RWPE1 (cell line): ENCODE measurements around the gene RNF144A.

ENCODE experiments used
- CTCF ChIA-PET: fragments of 350-600 bp; sonication (Branson Sonifier 250); formaldehyde crosslinking; extraction: SDS; loops from one replicate; lab custom pipeline; 2021; lab: Yijun Ruan, JAX
- POLR2A ChIA-PET: fragments of 400-600 bp; formaldehyde crosslinking; extraction: SDS; loops from one replicate; lab custom pipeline; 2020; ENCODE audit warnings: antibody characterized with exemption; ENCODE audit not compliant: low non-redundant PET; lab: Yijun Ruan, JAX
- DNase-seq: peaks from one replicate; pipeline ENCODE4 v3.0.0; 2012; ENCODE audit warnings: low spot score
- H3K27ac ChIP-seq: fragments of 450-650 bp; 2 replicates; pipeline ENCODE4 v1.5.1; 2017
- TF ChIP-seq, protein P1 (sequence below): fragments of 450-650 bp; conservative IDR thresholded peaks from 2 replicates; pipeline ENCODE4 v1.5.1; 2017; ENCODE audit warnings: low read depth, mild to moderate bottlenecking

Gene RNF144A

DNA sequence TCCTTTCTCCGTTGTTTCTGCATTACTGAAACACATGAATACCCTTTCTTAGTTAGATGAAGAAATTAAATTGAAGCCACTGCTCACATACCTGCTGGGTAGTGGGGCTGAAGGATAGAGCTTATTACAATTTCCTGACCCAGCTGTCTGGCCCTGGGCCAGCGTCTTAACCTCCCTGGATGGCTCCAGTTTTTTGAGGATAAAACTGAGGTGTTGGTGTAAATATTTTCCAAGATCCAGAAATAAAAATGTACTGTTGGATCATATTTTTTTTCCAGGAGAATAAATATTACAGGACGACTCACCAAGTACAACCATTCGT lies 3.5 kb downstream of the RNF144A start:
- H3K27ac ChIP-seq: no peak overlapping the region
- TF ChIP-seq, protein P1, sequence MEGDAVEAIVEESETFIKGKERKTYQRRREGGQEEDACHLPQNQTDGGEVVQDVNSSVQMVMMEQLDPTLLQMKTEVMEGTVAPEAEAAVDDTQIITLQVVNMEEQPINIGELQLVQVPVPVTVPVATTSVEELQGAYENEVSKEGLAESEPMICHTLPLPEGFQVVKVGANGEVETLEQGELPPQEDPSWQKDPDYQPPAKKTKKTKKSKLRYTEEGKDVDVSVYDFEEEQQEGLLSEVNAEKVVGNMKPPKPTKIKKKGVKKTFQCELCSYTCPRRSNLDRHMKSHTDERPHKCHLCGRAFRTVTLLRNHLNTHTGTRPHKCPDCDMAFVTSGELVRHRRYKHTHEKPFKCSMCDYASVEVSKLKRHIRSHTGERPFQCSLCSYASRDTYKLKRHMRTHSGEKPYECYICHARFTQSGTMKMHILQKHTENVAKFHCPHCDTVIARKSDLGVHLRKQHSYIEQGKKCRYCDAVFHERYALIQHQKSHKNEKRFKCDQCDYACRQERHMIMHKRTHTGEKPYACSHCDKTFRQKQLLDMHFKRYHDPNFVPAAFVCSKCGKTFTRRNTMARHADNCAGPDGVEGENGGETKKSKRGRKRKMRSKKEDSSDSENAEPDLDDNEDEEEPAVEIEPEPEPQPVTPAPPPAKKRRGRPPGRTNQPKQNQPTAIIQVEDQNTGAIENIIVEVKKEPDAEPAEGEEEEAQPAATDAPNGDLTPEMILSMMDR: no peak
- CTCF ChIA-PET: interaction anchor here (0.7 kb wide), 1 partner anchor 55 kb away, joined by 3 read pairs; the partner anchor contains the start of gene CMPK2
- POLR2A ChIA-PET: no interaction called here
- no peak for DNase-seq

DNA sequence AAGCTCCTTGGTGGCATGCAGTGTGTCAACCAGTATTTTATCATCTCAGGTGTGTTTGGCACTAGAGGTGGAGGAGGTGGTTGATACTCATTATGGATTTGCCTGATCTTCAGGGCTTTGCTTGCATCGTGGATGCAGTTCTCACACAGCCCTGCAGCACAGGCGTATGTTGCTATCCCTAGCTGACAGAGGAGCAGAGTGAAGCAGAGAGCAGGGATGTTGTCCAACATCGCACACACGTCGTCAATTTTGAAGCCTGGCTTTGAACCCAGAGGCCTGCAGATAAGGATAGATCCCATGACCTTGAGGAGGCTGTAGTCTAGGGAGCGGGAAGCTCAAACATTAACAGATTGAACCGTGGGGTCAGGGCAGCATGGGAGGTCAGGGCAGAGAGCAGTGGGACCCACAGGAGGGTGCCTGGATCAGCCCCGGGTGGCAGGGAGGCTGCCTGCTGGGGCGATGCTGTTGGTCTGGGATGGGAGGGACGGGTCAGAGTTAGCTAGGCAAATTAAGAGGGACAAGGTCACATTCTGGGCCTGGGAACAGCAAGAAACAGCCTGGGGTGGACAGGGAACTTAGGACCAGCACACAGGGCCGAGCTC lies 4.2 kb downstream of the RNF144A start:
- no peak for DNase-seq
- POLR2A ChIA-PET: no interaction called here
- TF ChIP-seq, protein P1: no peak
- H3K27ac ChIP-seq: no peak overlapping the region
- CTCF ChIA-PET: interaction anchor here (0.7 kb wide), 1 partner anchor 56 kb away, joined by 3 read pairs; the partner anchor contains the start of gene CMPK2

DNA sequence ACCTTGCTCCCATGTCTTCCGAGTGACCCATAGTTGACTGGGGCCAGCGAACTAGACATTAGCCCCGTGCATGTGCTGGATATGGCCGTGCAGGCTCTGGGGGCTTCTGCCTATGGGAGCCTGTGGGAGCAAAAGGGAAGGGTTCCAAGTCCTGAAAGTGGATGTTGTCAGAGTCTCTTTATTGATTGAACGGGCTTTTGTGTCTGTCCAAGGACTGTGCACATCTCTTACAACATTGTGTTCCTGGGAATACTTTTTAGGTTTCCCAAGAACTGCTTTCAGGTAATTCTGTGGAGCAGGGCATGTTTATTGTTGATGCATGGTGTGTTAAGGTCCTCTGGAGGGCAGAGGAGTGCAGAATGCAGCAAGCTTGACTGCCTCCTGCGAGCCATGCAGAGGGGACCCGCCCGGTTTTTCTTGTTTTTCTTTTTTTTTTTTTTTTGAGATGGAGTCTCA lies 5.0 kb downstream of the RNF144A start:
- H3K27ac ChIP-seq: no peak overlapping the region
- POLR2A ChIA-PET: no interaction called here
- TF ChIP-seq, protein P1: no peak
- CTCF ChIA-PET: interaction anchor here (0.6 kb wide), 1 partner anchor 118 kb away, joined by 3 read pairs; no protein-coding TSS in a partner anchor
- peak; percentile 42 for DNase-seq

DNA sequence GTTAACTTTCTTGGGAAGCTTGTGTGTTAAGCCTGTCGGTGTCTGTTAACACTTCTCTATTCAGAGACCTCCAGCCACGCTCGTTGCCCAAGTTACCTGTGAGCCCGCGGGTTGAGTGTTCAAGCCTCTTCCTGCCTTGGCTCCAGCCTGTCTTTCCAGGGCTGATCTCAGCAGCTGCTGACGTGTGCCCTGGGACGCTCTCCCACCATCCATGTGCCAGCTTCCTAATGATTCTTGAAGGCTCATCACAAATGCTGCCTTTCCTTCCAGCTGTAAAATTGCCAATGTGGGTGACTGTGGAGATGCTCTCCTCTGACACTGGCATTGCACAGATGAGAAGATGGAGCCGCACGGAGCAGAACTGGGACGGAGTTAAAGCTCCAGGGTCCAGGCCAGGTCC lies 6.1 kb downstream of the RNF144A start:
- H3K27ac ChIP-seq: no peak overlapping the region
- TF ChIP-seq, protein P1: no peak
- DNase-seq: no peak
- CTCF ChIA-PET: no interaction called here
- POLR2A ChIA-PET: no interaction called here

DNA sequence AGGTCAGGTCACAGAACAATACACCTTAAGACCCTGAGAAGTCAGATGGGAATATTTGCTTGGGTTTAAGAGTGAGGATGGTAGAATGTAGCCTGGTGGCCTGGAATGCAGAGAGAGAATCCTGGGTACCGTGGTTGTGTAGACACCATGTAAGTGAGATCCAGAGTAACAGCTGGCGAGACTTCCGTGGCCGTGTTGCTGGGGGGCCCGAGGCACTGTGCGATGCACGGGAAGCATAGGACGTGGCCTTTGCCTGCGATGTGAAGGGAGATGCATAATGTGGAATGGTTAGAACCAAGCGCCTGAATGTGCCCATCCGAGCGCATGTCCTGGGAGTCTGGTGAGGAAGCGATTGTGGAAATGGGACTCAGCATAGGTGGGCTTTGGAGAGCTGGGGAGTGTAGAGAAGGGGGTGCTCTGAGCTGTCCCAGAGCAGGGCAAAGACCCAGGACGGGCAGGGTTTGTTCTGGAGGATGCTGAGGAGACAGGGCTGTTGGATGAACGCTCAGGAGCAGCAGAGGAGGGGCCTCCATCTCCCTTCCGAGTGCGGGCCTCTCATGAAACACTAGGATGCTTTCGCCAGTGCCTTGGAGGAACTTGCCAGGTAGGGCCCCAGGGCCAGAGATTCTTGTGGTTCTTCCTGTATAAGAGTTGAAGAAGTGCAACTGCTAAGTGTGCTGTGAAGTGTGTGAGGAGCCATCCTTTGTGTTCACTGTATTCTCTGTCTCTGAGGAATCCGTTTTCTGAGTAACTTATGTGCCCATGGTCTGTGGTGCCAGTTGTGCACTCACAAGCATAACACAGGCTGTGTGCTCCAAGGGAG lies 7.1 kb downstream of the RNF144A start:
- TF ChIP-seq, protein P1: no peak
- CTCF ChIA-PET: no interaction called here
- no peak for DNase-seq
- POLR2A ChIA-PET: no interaction called here
- H3K27ac ChIP-seq: no peak overlapping the region

DNA sequence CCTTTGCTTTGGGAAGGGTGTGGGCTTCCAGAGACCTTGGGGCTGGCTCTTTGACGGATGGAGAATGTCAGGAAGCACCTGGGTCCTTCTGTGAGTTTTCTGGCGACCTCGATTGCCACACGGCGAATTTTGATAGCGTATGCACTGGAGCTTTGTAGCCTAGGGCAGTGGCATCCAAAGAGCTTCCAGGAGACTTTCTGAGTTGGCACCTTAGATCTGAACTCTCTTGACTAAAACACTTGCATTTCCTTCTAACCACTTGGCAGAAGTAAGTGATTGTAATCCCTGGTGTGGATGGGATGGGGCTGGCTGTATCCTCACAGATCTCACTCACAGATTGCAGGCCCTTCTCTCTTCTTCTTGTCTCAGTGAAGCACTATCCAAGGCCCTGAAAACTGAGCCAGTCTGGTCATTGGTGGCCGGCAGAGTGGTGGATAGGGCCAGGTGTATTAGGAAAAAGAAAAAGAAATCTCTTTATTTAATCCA lies 7.8 kb downstream of the RNF144A start:
- POLR2A ChIA-PET: no interaction called here
- TF ChIP-seq, protein P1: no peak
- DNase-seq: no peak
- H3K27ac ChIP-seq: no peak overlapping the region
- CTCF ChIA-PET: interaction anchor here (0.6 kb wide), 2 partner anchors 14 to 34 kb away, joined by 4 to 5 read pairs; no protein-coding TSS in a partner anchor
